Memory B cell (primary cell): Measurements from ENCODE around the gene MBTD1.
A peak's percentile ranks its signal among the peaks of the same experiment; 100 is the strongest.

Experiments
- ATAC-seq: fragments of 150-1000 bp; cut with Tn5 transposase; 2 replicates; pipeline ENCODE4 v1.10.0; 2021; ENCODE audit warnings: low read depth, mild to moderate bottlenecking, moderate library complexity
- DNase-seq, 2 donors: peaks; one replicate each; pipeline ENCODE4 v3.0.0; 2022; ENCODE audit warnings: low spot score in 2 of 2
- H3K27ac Mint-ChIP-seq: one replicate; pipeline ENCODE4 v1.8.0; 2022; ENCODE audit warnings: mild to moderate bottlenecking, moderate library complexity, mixed read lengths
- H3K27me3 Mint-ChIP-seq: one replicate; pipeline ENCODE4 v1.8.0; 2022; ENCODE audit warnings: mixed read lengths
- H3K36me3 Mint-ChIP-seq: one replicate; pipeline ENCODE4 v1.8.0; 2022; ENCODE audit warnings: mild to moderate bottlenecking, mixed read lengths
- H3K4me1 Mint-ChIP-seq: one replicate; pipeline ENCODE4 v1.8.0; 2022; ENCODE audit warnings: mixed read lengths
- H3K4me3 Mint-ChIP-seq: one replicate; pipeline ENCODE4 v1.8.0; 2022; ENCODE audit warnings: mild to moderate bottlenecking, moderate library complexity, mixed read lengths
- H3K9me3 Mint-ChIP-seq: one replicate; pipeline ENCODE4 v1.8.0; 2022; ENCODE audit warnings: mixed read lengths

MBTD1 gene

DNA sequence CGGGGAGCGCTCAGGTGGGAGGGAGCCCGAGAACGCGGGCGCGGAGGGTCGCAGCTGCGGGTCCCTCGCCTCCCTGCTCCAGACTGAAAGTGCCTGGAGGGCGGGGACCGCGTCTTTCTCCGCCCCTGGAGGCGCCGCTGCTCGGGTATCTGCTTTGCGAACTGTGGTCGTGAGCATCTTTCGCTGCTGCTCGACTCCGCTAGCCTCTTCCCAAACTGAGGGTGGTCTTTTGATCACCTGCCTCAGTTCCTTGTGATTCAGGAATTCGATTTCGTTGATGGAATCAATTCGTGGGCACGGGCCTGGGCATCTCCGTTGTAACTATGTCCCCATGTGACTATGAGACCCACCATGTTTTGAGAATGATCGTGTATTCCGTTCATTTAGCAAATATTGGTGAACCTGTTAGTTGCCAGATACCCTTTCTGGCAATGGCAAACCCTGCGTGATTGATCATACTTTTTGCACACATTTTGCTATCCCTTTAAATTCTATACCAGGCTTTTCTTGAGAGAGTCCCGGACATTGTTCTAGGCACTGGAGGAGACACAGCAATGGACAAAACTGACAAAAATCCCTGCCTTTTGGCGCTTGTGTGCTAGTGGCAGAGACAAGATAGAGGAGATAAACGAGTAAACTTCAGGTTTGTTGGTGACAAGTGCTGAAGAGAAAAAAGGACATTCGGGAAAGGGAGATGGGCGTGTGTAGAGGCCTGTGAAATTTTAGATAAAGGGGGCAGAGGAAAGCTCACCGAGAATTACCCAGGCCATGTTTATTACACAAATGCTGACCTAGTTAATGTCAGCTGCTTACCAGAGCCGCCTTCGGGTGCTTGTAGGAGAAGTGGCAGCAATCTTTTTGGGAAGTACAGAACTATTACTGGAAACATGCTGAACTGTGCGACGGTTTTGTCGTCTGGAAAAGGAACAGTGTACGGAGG lies 1.4 kb upstream of the MBTD1 start:
- Mint-ChIP-seq H3K4me3 (peak overlapping the region; percentile 94), H3K36me3 (peaks cover 9% of the 10 kb centered on the region), H3K27me3 (no peaks in the 10 kb centered on the region), H3K27ac (peak overlapping the region; percentile 43), H3K4me1 (peaks cover 31% of the 10 kb centered on the region), H3K9me3 (no peaks in the 10 kb centered on the region)
- ATAC-seq (no peak), DNase-seq (no peak)

DNA sequence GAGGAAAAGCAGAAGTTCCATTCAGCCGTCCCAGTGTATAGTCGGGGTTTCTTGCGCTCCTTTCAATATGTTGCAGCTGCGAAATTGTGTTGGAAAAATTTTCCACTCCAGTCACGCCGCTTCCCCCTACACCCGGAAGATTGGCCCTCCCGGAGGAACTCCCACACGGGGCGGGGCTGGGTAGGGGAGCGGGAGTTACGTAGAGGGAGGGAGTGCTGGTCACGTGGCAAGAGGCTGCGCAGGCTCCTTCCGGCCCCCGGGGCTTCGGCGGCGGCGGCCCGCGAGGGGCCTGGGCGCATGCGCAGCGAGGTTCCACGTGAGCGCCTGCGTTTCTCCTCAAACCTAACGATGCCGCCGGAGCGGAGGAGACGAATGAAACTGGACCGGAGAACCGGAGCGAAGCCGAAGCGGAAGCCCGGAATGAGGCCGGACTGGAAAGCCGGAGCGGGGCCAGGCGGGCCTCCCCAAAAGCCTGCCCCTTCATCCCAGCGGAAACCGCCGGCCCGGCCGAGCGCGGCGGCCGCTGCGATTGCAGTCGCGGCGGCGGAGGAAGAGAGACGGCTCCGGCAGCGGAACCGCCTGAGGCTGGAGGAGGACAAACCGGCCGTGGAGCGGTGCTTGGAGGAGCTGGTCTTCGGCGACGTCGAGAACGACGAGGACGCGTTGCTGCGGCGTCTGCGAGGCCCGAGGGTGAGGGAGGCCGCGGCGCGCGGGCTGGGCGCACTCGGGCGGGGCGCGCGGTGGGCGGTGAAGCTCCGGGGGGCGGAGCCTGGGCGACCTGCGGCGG lies 581 bp upstream of the MBTD1 start, which contains the start of gene UTP18:
UTP18 (plus strand) TSS at position 310 of the 787 bp plus-strand sequence; CDS start at position 349, 39 bp downstream.
- Mint-ChIP-seq H3K36me3 (peaks cover 4% of the 10 kb centered on the region), H3K9me3 (no peaks in the 10 kb centered on the region), H3K27me3 (no peaks in the 10 kb centered on the region), H3K4me1 (peaks cover 33% of the 10 kb centered on the region), H3K27ac (peak within 1 kb of the TSS; percentile 98), H3K4me3 (peak within 1 kb of the TSS; percentile 94)
- DNase-seq: peak; percentile 92
- ATAC-seq: peak; percentile 78

DNA sequence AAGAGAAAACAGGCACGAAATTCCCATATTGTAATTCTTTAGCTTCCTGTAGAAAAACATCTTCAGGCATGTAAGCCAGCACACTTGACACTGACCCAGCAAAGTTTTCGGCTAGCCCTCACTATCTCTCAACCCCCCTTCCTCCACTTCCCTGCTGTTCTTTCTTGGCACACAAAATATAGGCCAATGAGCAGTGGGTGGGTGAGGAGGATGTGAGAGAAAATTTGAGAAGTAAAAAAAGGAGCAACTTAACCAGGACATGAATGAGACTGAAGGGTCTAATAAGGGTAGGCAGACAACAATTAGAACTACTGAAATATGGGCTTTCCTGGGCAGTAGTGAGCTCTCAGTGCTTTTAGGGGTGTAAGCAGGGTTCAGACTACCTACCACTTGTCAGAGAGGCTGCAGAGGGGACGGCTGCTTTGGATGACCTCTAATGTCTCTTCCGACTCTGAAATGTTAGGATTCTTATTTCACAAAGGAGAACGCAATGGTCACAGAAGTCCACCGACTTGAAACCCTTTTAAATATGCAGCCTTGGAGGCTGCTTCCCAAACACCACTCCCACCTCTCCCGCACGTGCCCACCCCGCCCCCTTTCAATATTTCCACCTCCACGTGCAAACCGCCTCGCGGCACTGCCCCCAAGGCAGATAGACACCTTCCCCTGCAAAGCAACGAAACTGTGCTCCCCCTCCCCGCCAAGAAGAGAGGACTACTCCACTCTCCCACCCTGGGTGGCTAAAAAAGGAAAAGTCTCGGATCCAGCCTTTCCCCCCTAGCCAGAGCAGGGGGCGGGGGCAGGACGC lies 889 bp downstream of the MBTD1 start:
- no peak for ATAC-seq
- peak overlapping the region; percentile 94 for H3K4me3 Mint-ChIP-seq

DNA sequence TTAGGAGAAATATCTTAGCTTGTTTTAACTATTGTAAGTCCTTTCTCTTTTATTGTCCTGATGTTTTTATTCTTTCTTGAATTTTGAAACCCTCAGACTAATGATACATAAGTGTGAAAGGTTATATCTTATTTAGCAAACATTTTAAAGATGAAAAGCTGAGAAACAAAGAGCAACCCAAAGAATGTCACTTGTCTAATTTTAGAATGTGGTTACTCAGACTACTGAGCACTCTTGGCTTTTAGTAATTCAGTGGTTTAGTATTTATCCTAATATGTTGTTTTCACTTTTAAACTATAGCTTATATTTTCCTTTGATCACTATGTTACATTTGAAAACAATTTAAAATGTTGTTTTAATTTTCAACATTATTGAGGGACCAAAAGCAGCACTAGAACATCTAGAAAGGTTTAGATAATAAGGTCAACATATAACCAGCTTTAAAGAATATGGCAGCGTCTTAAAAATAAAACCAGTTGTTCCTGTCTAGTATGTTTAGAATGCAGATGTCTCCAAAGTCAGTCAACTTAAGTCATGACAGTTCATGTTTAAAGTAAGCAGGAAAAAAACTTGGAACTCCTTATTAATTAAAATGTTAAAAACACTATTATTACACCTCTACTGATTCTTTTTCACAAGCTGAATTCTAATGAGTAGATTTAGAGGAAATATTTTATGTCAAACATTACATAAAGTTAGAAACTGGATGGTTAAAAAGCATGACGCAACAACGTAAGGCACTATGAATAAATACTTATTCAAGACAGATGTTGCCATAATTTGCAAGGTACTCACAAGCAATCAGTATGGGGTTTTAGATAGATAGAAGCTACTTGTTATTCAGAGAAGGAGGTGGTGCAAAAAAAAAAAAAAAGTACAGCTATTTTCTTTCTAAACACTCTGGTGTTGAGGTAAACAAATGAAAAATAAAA lies 2.4 kb downstream of the MBTD1 start:
- Mint-ChIP-seq H3K27ac (no peak overlapping the region), H3K4me1 (peaks cover 25% of the 10 kb centered on the region), H3K4me3 (no peak overlapping the region), H3K27me3 (no peaks in the 10 kb centered on the region), H3K36me3 (peaks cover 6% of the 10 kb centered on the region), H3K9me3 (no peaks in the 10 kb centered on the region)
- DNase-seq (no peak), ATAC-seq (no peak)

More for the DNA sequence above, 889 bp downstream of the MBTD1 start:
- H3K27me3 Mint-ChIP-seq: no peaks in the 10 kb centered on the region
- peak overlapping the region; percentile 98 for H3K27ac Mint-ChIP-seq
- peaks cover 33% of the 10 kb centered on the region for H3K4me1 Mint-ChIP-seq
- DNase-seq: no peak
- no peaks in the 10 kb centered on the region for H3K9me3 Mint-ChIP-seq
- peaks cover 6% of the 10 kb centered on the region for H3K36me3 Mint-ChIP-seq

DNA sequence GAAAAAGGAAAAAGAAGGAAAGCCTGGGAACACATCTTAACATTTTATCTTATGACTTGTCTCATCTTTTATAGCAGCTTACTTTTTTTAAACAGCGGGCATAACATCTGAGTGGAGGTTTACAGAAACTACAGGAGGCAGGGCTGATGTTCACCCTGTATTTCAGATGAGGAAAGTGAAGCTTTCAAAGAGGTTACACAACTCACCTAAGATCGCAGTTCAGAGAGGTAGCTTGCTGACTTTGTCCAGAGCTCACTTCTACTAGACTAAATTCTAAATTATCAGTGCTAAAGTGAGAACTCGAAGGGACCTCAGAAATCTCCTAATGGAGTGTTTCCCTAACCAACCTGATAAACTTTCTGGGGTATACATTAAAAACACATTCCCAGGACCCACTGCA lies 3.7 kb downstream of the MBTD1 start:
- ATAC-seq (no peak), DNase-seq (no peak)
- Mint-ChIP-seq H3K9me3 (no peaks in the 10 kb centered on the region), H3K4me3 (no peak overlapping the region), H3K36me3 (peaks cover 12% of the 10 kb centered on the region), H3K4me1 (peaks cover 17% of the 10 kb centered on the region), H3K27me3 (no peaks in the 10 kb centered on the region), H3K27ac (no peak overlapping the region)

DNA sequence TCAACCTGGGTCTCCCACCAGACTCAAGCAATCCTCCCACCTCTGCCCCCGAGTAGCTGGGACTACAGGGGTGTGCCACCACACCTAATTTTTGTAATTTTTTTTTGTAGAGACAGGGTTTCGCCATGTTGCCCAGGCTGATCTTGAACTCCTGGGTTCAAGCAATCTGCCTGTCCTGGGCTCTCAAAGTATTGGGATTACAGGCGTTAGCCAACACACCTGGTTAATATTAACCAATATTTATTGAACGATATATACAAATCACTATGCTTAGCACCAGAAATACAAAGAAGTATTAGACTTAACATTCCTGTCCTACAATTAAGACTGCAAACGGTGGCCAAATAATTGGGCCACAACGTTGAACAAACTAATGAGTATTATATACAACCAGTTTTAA lies 4.2 kb downstream of the MBTD1 start:
- peaks cover 17% of the 10 kb centered on the region for H3K4me1 Mint-ChIP-seq
- H3K27ac Mint-ChIP-seq: no peak overlapping the region
- no peak overlapping the region for H3K4me3 Mint-ChIP-seq
- ATAC-seq: no peak
- no peak for DNase-seq
- H3K27me3 Mint-ChIP-seq: no peaks in the 10 kb centered on the region
- H3K9me3 Mint-ChIP-seq: no peaks in the 10 kb centered on the region
- H3K36me3 Mint-ChIP-seq: peaks cover 15% of the 10 kb centered on the region

DNA sequence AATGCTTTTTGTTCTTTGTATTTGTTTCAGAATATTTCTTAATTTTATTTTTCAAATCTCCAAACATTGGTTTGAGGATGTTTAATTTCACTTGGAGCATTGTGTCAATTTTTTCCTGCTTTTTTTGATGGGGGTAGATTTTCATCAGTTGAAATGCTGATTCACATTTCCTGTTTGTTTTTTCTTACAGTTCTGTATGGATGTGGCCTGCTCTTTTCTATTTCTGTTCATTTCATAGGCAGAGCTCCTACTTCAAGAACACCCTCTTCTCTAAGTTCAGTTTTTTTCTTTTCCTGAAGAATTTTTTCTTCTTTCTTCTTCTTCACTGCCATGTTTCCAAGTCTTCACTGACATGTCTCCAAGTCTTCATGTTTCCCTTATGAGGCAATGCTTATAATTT lies 8.8 kb downstream of the MBTD1 start:
- peaks cover 16% of the 10 kb centered on the region for H3K36me3 Mint-ChIP-seq
- no peak overlapping the region for H3K27ac Mint-ChIP-seq
- peaks cover 5% of the 10 kb centered on the region for H3K4me1 Mint-ChIP-seq
- H3K9me3 Mint-ChIP-seq: no peaks in the 10 kb centered on the region
- DNase-seq (no peak), ATAC-seq (no peak)
- no peak overlapping the region for H3K4me3 Mint-ChIP-seq
- H3K27me3 Mint-ChIP-seq: no peaks in the 10 kb centered on the region

DNA sequence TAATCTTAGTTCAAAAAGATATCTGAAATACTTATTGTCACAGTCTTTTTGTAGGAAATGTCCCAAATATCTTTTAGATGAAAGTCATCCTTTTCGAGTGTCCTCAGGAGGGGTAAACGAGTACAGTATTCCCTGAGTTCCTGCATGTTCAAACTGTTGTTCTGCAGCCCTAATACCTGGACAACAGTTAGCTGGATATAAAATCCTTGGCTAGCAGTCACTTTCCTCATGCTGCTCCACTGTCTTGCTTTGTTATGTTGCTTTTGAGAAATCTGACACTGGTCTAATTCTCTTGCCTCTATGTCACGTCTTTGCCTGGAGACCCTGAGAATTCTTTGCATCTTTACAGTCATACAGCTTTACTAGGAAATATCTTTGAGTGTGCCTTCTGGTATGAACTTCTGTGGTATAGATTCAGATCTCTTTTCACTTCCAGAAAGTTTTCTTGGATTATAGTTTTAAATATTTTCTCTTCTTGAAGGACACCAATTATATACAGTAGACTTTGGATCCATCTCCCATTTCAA lies 9.5 kb downstream of the MBTD1 start:
- H3K4me1 Mint-ChIP-seq: peaks cover 3% of the 10 kb centered on the region
- no peaks in the 10 kb centered on the region for H3K9me3 Mint-ChIP-seq
- ATAC-seq (no peak), DNase-seq (no peak)
- no peak overlapping the region for H3K4me3 Mint-ChIP-seq
- peaks cover 16% of the 10 kb centered on the region for H3K36me3 Mint-ChIP-seq
- no peaks in the 10 kb centered on the region for H3K27me3 Mint-ChIP-seq
- no peak overlapping the region for H3K27ac Mint-ChIP-seq

DNA sequence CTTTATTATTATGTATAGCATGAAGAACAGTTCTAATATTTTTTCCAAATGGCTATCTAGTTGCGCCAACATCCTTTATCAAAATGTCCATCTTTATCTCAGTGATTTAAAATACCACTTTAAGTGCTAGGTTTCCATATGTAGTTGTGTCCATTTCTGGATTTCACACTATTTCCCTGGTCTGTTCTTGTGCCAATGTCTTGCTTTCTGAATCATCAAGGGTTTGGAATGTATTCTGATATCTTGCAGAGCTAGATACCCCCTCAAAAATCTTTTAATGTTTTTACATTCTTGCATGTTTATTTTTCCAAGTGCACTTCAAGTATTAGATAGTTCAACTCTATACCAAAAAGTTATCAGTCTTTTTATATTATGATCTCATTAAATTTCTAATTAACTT lies 14.3 kb downstream of the MBTD1 start:
- Mint-ChIP-seq H3K9me3 (no peaks in the 10 kb centered on the region), H3K4me1 (peaks cover 9% of the 10 kb centered on the region), H3K36me3 (peaks cover 11% of the 10 kb centered on the region), H3K4me3 (no peak overlapping the region), H3K27me3 (no peaks in the 10 kb centered on the region), H3K27ac (no peak overlapping the region)
- DNase-seq (no peak), ATAC-seq (no peak)

DNA sequence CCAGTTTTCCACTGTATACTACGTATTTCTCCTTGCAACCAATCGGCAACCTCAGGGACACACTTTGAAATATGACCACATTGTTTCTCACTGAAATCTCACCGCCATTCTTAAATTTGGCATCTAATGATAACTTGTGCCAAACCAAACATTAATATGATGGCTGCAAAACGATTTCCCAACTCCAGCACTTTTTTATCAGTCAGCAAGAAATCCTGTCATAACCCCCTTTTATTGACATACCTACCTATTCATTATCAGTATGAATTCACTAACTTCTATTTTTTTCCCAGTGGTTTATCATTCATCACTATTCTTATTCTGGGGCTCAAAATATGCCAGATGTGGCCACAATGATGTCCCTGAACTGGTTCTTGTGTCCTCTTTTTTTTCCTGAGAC lies 15.8 kb downstream of the MBTD1 start:
- H3K27ac Mint-ChIP-seq: peak overlapping the region; percentile 35
- H3K36me3 Mint-ChIP-seq: peaks cover 12% of the 10 kb centered on the region
- no peak for ATAC-seq
- no peak for DNase-seq
- H3K27me3 Mint-ChIP-seq: no peaks in the 10 kb centered on the region
- H3K4me1 Mint-ChIP-seq: peaks cover 16% of the 10 kb centered on the region
- no peaks in the 10 kb centered on the region for H3K9me3 Mint-ChIP-seq
- no peak overlapping the region for H3K4me3 Mint-ChIP-seq

DNA sequence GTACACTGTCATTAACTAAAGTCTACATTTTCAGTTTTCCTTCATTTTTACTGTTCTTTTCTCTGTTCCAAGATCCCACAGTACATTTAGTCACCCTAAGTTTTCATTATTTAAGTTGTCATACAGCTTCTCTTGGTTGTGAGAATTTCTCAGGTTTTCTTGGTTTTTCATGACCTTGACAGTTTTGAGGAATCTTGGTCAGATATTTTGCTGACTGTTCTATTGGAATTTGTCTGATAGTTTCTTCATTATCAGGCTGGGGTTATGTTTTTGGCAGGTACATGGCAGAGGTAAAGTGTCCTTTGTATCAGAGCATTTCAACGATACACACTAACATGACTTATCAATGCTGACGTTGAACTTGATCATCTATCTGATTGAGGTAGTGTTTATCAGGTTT lies 19.6 kb downstream of the MBTD1 start:
- no peaks in the 10 kb centered on the region for H3K9me3 Mint-ChIP-seq
- no peaks in the 10 kb centered on the region for H3K27me3 Mint-ChIP-seq
- peak overlapping the region; percentile 43 for H3K27ac Mint-ChIP-seq
- DNase-seq (no peak), ATAC-seq (no peak)
- H3K36me3 Mint-ChIP-seq: peaks cover 10% of the 10 kb centered on the region
- H3K4me1 Mint-ChIP-seq: peaks cover 28% of the 10 kb centered on the region
- no peak overlapping the region for H3K4me3 Mint-ChIP-seq

DNA sequence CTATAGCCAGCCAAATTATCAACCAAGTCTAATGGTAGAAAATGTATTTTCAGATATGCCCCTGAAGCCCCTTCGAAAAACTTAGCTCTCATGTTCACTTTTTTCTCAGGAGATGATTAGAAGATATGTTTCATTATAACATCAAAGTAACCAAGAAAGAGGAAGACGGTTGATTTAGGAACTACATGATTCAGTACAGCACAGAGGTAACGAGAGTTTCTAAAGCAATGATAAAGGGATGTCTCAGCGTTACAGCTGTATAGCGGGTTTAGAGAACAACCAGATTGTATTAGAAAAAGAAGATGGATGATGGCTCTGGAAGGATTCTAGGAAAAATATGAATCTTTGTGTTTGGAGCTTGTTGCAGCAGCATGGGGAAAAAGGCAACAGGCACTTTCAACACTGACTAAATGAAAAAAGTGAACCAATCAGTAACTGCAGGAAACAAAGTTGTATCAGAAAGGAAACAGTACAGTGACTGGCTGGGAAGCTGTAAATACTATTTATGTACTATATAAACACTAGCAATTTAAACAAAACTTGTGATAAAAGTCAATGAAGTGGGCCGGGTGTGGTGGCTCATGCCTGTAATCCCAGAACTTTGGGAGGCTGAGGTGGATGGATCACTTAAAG lies 21.5 kb downstream of the MBTD1 start:
- Mint-ChIP-seq H3K4me1 (peaks cover 25% of the 10 kb centered on the region), H3K36me3 (peaks cover 3% of the 10 kb centered on the region), H3K27ac (peak overlapping the region; percentile 12), H3K4me3 (peak overlapping the region; percentile 71), H3K27me3 (no peaks in the 10 kb centered on the region), H3K9me3 (no peaks in the 10 kb centered on the region)
- ATAC-seq (peak; percentile 95), DNase-seq (no peak)
